Esophagus muscularis mucosa (tissue), 3 donors: ENCODE results near the gene HOXD1.

Source experiments
- POLR2A ChIP-seq: fragments of 450-650 bp; IDR thresholded peaks from one replicate; pipeline ENCODE4 v1.6.1; 2017; ENCODE audit warnings: antibody characterized with exemption, moderate library complexity, mild to moderate bottlenecking, low read depth
- POLR2AphosphoS5 ChIP-seq, 2 donors: sonication (generic); formaldehyde crosslinking; IDR thresholded peaks; one replicate each; pipeline ENCODE4 v1.6.1; 2017; ENCODE audit warnings: antibody characterized with exemption in 2 of 2
- TF ChIP-seq, protein P1 (sequence below), 3 experiments: fragments of 200-600 bp in 2 of 3; fragments of 450-650 bp in 1 of 3; sonication (generic) in 2 of 3; IDR thresholded peaks; one replicate each; pipeline ENCODE4 v1.5.1; 2017 to 2019; ENCODE audit warnings: antibody characterized with exemption in 3 of 3, mild to moderate bottlenecking in 2 of 3, moderate library complexity in 1 of 3

DNA sequence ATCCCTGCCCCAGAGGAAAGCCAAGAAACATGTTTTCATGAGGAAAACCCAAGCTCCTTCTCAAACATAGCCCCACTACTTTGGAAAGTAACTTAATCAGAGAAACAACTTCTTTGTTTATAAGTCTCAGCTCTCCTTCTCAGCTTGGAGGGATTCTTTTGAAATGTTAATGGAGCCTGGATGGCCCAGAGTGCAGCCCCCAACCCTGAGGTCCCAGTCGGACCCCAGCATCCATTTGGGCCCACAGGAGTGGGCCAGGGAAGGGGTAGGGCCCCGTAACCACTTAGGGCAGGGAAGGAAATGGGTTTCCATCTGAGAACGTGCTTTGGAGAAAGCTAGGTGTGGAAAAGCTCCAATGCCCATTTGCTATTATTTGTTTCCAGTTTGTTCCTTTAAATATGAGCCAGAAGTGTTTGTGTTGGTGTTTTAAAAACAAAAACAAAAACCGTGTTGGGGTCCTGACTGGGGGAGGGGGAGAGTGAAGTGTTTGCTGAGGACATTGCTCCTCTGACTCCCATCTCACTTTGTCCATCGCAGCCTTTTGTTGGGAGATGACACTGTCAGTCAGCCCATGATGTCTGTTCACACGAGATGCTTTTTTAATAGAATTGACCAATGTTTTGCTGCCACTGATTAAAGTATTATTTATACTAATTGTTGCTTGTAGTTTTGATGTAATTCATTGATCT, 33.0 kb upstream of the HOXD1 start:
- TF ChIP-seq, protein P1, sequence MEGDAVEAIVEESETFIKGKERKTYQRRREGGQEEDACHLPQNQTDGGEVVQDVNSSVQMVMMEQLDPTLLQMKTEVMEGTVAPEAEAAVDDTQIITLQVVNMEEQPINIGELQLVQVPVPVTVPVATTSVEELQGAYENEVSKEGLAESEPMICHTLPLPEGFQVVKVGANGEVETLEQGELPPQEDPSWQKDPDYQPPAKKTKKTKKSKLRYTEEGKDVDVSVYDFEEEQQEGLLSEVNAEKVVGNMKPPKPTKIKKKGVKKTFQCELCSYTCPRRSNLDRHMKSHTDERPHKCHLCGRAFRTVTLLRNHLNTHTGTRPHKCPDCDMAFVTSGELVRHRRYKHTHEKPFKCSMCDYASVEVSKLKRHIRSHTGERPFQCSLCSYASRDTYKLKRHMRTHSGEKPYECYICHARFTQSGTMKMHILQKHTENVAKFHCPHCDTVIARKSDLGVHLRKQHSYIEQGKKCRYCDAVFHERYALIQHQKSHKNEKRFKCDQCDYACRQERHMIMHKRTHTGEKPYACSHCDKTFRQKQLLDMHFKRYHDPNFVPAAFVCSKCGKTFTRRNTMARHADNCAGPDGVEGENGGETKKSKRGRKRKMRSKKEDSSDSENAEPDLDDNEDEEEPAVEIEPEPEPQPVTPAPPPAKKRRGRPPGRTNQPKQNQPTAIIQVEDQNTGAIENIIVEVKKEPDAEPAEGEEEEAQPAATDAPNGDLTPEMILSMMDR (IDR thresholded peaks at IDR 0.05) = no peak
- TF ChIP-seq POLR2AphosphoS5 (IDR thresholded peaks at IDR 0.05) (no peak), POLR2A (no peak)
